K562 (cell line): Measurements from ENCODE around the gene TEX54. TPM values are rescaled to one million over a fixed set of nuclear protein-coding genes. Genes with fewer than 3 reads are reported as not detected.

ENCODE experiments used
- CREB1 ChIP-seq, 2 experiments: sonication (generic) in 1 of 2; formaldehyde crosslinking in 1 of 2; IDR thresholded peaks; 2 replicates each; pipeline versions ENCODE4 v1.6.1 to v1.8.0; 2012 to 2022; ENCODE audit warnings: inconsistent platforms in 1 of 2, mild to moderate bottlenecking in 1 of 2, missing genetic modification reagents in 1 of 2, moderate library complexity in 1 of 2
- E2F1 ChIP-seq: sonication (generic); formaldehyde crosslinking; IDR thresholded peaks from 2 replicates; pipeline ENCODE4 v1.8.1; 2023; ENCODE audit warnings: mild to moderate bottlenecking, missing genetic modification reagents, moderate library complexity
- GTF3C2 ChIP-seq: IDR thresholded peaks from 3 replicates; pipeline ENCODE4 v1.6.1; 2011; ENCODE audit warnings: borderline replicate concordance, mild to moderate bottlenecking, moderate library complexity; ENCODE audit not compliant: insufficient read length; ENCODE audit errors: extremely low read depth
- HNRNPK ChIP-seq: fragments of 200-400 bp; formaldehyde crosslinking; IDR thresholded peaks from one replicate; pipeline ENCODE4 v1.6.1; 2018; ENCODE audit warnings: mild to moderate bottlenecking, low read depth, low read length; ENCODE audit not compliant: poor library complexity, severe bottlenecking
- ILF3 ChIP-seq: fragments of 450-650 bp; IDR thresholded peaks from 2 replicates; pipeline ENCODE4 v1.6.1; 2018; ENCODE audit warnings: antibody characterized with exemption, mild to moderate bottlenecking, moderate library complexity, borderline replicate concordance
- IRF2 ChIP-seq: sonication (generic); formaldehyde crosslinking; IDR thresholded peaks from 2 replicates; pipeline ENCODE4 v1.8.1; 2022; ENCODE audit warnings: mild to moderate bottlenecking, missing genetic modification reagents
- KAT2B ChIP-seq: IDR thresholded peaks from one replicate; pipeline ENCODE4 v1.6.1; 2012; ENCODE audit warnings: low read depth, mild to moderate bottlenecking, control low read depth, inconsistent platforms, low read length, moderate library complexity
- MEF2A ChIP-seq: IDR thresholded peaks from 2 replicates; pipeline ENCODE4 v1.6.1; 2011; ENCODE audit warnings: low read depth, mild to moderate bottlenecking, low read length, moderate library complexity; ENCODE audit not compliant: control insufficient read depth
- POLR2AphosphoS5 ChIP-seq: IDR thresholded peaks from 2 replicates; pipeline ENCODE4 v1.6.1; 2011; ENCODE audit warnings: mild to moderate bottlenecking, low read depth, low read length, moderate library complexity; ENCODE audit not compliant: control insufficient read depth, insufficient read depth
- PTBP1 ChIP-seq: fragments of 200-400 bp; formaldehyde crosslinking; IDR thresholded peaks from 2 replicates; pipeline ENCODE4 v1.6.1; 2017; ENCODE audit warnings: low read depth, low read length
- RFX1 ChIP-seq: fragments of 450-650 bp; IDR thresholded peaks from 2 replicates; pipeline ENCODE4 v1.6.1; 2016; ENCODE audit warnings: mild to moderate bottlenecking, moderate library complexity
- TFAM ChIP-seq: fragments of 250-450 bp; sonication (Bioruptor Pico); conservative IDR thresholded peaks from 2 replicates; pipeline ENCODE4 v1.5.0; 2021; ENCODE audit warnings: mild to moderate bottlenecking, moderate library complexity
- TFAP4 ChIP-seq: sonication (generic); formaldehyde crosslinking; IDR thresholded peaks from 2 replicates; pipeline ENCODE4 v1.8.0; 2022; ENCODE audit warnings: missing genetic modification reagents, mild to moderate bottlenecking, moderate library complexity, borderline replicate concordance
- THAP7 ChIP-seq: fragments of 250-450 bp; sonication (Bioruptor Pico); IDR thresholded peaks from 2 replicates; pipeline ENCODE4 v1.5.0; 2021
- ZBTB17 ChIP-seq: fragments of 450-650 bp; formaldehyde crosslinking; IDR thresholded peaks from 2 replicates; pipeline ENCODE4 v1.4.0; 2020; ENCODE audit warnings: mild to moderate bottlenecking
- ZNF174 ChIP-seq: fragments of 250-450 bp; sonication (Bioruptor Pico); IDR thresholded peaks from 2 replicates; pipeline ENCODE4 v1.4.0; 2020; ENCODE audit warnings: mild to moderate bottlenecking
- ZNF274 ChIP-seq: IDR thresholded peaks from 2 replicates; pipeline ENCODE4 v1.6.1; 2011; ENCODE audit warnings: low read depth, mild to moderate bottlenecking, low read length, moderate library complexity, borderline replicate concordance
- ZNF398 ChIP-seq: fragments of 250-450 bp; sonication (Bioruptor Pico); IDR thresholded peaks from 2 replicates; pipeline ENCODE4 v1.8.0; 2021; ENCODE audit warnings: moderate library complexity, mild to moderate bottlenecking, inconsistent platforms
- ZNF561 ChIP-seq: fragments of 450-650 bp; formaldehyde crosslinking; conservative IDR thresholded peaks from 2 replicates; pipeline ENCODE4 v1.4.0; 2020; ENCODE audit warnings: mild to moderate bottlenecking, moderate library complexity
- polyA plus RNA-seq, 8 experiments: library from polyadenylated mRNA; depleted of rRNA in 4 of 8; stranded (reverse) in 5 of 8; unstranded in 3 of 8; fragments of >200 nt; fragmentation: Nextera tagmentation in 2 of 8; fragmentation: Illumina TruSeq in 1 of 8; extraction: Ambion mirVana in 2 of 8; extraction: Trizol in 1 of 8; gene quantifications; 2 replicates each; pipeline versions ENCODE4 v1.2.1 to v1.2.3, GENCODE V29; 2011 to 2014; ENCODE audit warnings: inconsistent platforms in 1 of 8, missing spikeins in 1 of 8
- total RNA-seq, 7 experiments: library from RNA; depleted of rRNA in 6 of 7; stranded (reverse); fragments of >200 nt in 6 of 7; fragmentation: Illumina TruSeq in 2 of 7; extraction: Trizol in 2 of 7; gene quantifications; 2 replicates each; pipeline versions ENCODE4 v1.2.1 to v1.2.3, GENCODE V29; 2011 to 2021; ENCODE audit warnings: low replicate concordance in 1 of 7

The TEX54 gene
- total and polyA plus RNA-seq, 9 of the 15 experiments (the other 6 are each of a cell fraction or from before 2014, with no cell fraction given): not detected

GRCh38 chr11:62851807-62852522 lies 19.3 kb upstream of the TEX54 start (continued):
- TF ChIP-seq POLR2AphosphoS5 (peak; percentile 53), GTF3C2 (no peak), THAP7 (CRISPR knock-in tag) (no peak), ZNF274 (0 out of 2 replicates have a peak, but pooled peaks have one; percentile 22), ZBTB17 (CRISPR knock-in tag) (no peak), E2F1 (CRISPR knock-in tag) (no peak; the same call in 1 of the 2 replicates), ZNF398 (no peak), IRF2 (no peak), ILF3 (no peak), RFX1 (peak; percentile 18; the same call in 1 of the 2 replicates), TFAM (CRISPR knock-in tag) (no peak), KAT2B (no peak), CREB1 (IDR thresholded peaks at IDR 0.05) (no peak), CREB1 (CRISPR knock-in tag; IDR thresholded peaks at IDR 0.05) (peak; percentile 37; the same call in 1 of the 2 replicates), ZNF561 (no peak), ZNF174 (CRISPR knock-in tag) (no peak), HNRNPK (no peak), MEF2A (0 out of 2 replicates have a peak, but pooled peaks have one; percentile 2), TFAP4 (CRISPR knock-in tag) (no peak), PTBP1 (0 out of 2 replicates have a peak, but pooled peaks have one; percentile 45)
